ENCODE measurements around the gene CD83. TPM values are rescaled to one million over a fixed set of nuclear protein-coding genes. Genes with fewer than 3 reads are reported as not detected.

The CD83 gene
- polyA plus RNA-seq, 3 donors: 74.5 to 326 (median 84.7) TPM

DNA sequence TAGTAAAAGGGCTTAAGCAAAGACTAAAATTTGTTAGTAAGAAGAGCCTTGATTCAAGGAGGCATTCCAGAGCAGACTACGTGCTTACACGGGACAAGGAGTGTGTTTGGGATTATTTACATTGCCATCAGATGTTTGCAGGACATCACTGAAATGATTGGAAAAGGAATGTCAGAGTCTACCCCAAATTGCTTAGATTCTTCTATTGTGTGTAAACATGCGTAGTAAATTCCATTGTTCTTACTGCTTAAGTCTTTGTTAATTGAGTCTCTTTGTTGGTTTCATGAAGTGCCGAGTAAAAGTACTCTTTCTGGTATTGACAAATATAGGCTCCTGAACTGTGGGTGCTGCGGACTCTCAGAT is 60.5 kb downstream of the CD83 start:
- intact Hi-C loops (cut with micrococcal nuclease): no loop called here
- H3K27ac Mint-ChIP-seq: no peak overlapping the region
- Histone ChIP-seq H3K4me1 (ENCODE audit: control insufficient read depth in 1 of 2, insufficient read depth in 2 of 2, low read length in 2 of 2) (no peaks in the 10 kb centered on the region), H3K4me3 (replicated peaks in 1 of 3; ENCODE audit: low read depth in 2 of 3, low read length in 3 of 3) (no peak overlapping the region), H2AFZ (ENCODE audit: insufficient read depth, low read depth, low read length, poor library complexity, severe bottlenecking) (no peak overlapping the region), H3K9ac (ENCODE audit: insufficient read depth, low read length, poor library complexity, severe bottlenecking) (no peak overlapping the region), H3K9me3 (replicated peaks in 1 of 2; ENCODE audit: control insufficient read depth in 1 of 2, insufficient read depth in 1 of 2, low read length in 2 of 2) (no peaks in the 10 kb centered on the region), H3K36me3 (replicated peaks in 1 of 2; ENCODE audit: control insufficient read depth in 1 of 2, insufficient read depth in 2 of 2, low read length in 2 of 2) (no peaks in the 10 kb centered on the region), H3K27me3 (ENCODE audit: control insufficient read depth in 2 of 2, insufficient read depth in 2 of 2, low read length in 2 of 2) (no peaks in the 10 kb centered on the region), H3K4me2 (replicated peaks; ENCODE audit: extremely low read depth, low read length, poor library complexity, severe bottlenecking) (no peak overlapping the region), H3K79me2 (ENCODE audit: insufficient read depth, low read length) (no peaks in the 10 kb centered on the region), H3K27ac (ENCODE audit: low read depth in 1 of 2, low read length in 2 of 2) (no peak overlapping the region), H4K20me1 (ENCODE audit: insufficient read depth, low read length) (no peaks in the 10 kb centered on the region)
- H3K27me3 Mint-ChIP-seq (ENCODE audit: low read depth in 3 of 3): peaks cover 0 to 3% (median 0%) of the 10 kb centered on the region in 3 donors
- no peak overlapping the region for H3K4me3 Mint-ChIP-seq
- DNase-seq: no peak
- H3K9me3 Mint-ChIP-seq: peaks cover 0 to under 1% (median 0%) of the 10 kb centered on the region in 7 donors
- 87% methylated on average over 3 of the region's 5 CpGs for WGBS (ENCODE audit: insufficient coverage)
- peaks cover 12% of the 10 kb centered on the region for H3K4me1 Mint-ChIP-seq
- H3K36me3 Mint-ChIP-seq: no peaks in the 10 kb centered on the region
- TF ChIP-seq, protein P1, sequence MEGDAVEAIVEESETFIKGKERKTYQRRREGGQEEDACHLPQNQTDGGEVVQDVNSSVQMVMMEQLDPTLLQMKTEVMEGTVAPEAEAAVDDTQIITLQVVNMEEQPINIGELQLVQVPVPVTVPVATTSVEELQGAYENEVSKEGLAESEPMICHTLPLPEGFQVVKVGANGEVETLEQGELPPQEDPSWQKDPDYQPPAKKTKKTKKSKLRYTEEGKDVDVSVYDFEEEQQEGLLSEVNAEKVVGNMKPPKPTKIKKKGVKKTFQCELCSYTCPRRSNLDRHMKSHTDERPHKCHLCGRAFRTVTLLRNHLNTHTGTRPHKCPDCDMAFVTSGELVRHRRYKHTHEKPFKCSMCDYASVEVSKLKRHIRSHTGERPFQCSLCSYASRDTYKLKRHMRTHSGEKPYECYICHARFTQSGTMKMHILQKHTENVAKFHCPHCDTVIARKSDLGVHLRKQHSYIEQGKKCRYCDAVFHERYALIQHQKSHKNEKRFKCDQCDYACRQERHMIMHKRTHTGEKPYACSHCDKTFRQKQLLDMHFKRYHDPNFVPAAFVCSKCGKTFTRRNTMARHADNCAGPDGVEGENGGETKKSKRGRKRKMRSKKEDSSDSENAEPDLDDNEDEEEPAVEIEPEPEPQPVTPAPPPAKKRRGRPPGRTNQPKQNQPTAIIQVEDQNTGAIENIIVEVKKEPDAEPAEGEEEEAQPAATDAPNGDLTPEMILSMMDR (IDR thresholded peaks at IDR 0.05): no peak

DNA sequence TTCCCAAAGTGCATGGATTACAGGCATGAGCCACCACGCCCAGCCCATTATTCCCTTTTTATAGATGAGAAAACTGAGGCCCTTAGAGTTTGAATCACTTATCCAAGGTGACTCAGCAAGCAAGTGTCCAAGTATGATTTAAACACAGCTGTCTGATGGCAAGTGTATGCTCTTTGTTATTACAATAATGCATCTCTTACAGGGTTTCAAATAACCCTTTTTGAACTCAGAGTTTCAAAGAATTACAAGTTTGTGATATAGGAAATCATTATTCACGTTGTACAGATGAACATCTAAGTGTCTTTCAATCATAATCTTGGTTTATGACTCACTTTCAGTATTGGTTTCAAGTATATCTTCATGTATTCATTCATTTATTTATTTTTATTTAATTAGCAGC is 63.0 kb downstream of the CD83 start:
- no peak overlapping the region for H2AFZ ChIP-seq (ENCODE audit: insufficient read depth, low read depth, low read length, poor library complexity, severe bottlenecking)
- no peak overlapping the region for H3K4me2 ChIP-seq (replicated peaks; ENCODE audit: extremely low read depth, low read length, poor library complexity, severe bottlenecking)
- H3K4me1 ChIP-seq (ENCODE audit: control insufficient read depth in 1 of 2, insufficient read depth in 2 of 2, low read length in 2 of 2): no peaks in the 10 kb centered on the region
- no peak for DNase-seq
- no peaks in the 10 kb centered on the region for H3K4me1 Mint-ChIP-seq
- H3K4me3 Mint-ChIP-seq: no peak overlapping the region
- no peaks in the 10 kb centered on the region for H3K9me3 ChIP-seq (replicated peaks in 1 of 2; ENCODE audit: control insufficient read depth in 1 of 2, insufficient read depth in 1 of 2, low read length in 2 of 2)
- no peaks in the 10 kb centered on the region for H3K79me2 ChIP-seq (ENCODE audit: insufficient read depth, low read length)
- H3K9ac ChIP-seq (ENCODE audit: insufficient read depth, low read length, poor library complexity, severe bottlenecking): no peak overlapping the region
- no peak overlapping the region for H3K27ac ChIP-seq (ENCODE audit: low read depth in 1 of 2, low read length in 2 of 2)
- intact Hi-C loops (cut with micrococcal nuclease): no loop called here
- no peaks in the 10 kb centered on the region for H3K36me3 ChIP-seq (replicated peaks in 1 of 2; ENCODE audit: control insufficient read depth in 1 of 2, insufficient read depth in 2 of 2, low read length in 2 of 2)
- TF ChIP-seq, protein P1 (IDR thresholded peaks at IDR 0.05): no peak
- WGBS (ENCODE audit: insufficient coverage): no CpG with 5 or more reads among the region's 2 CpGs
- H3K9me3 Mint-ChIP-seq: no peaks in the 10 kb centered on the region
- H3K4me3 ChIP-seq (replicated peaks in 1 of 3; ENCODE audit: low read depth in 2 of 3, low read length in 3 of 3): no peak overlapping the region
- H3K27me3 ChIP-seq (ENCODE audit: control insufficient read depth in 2 of 2, insufficient read depth in 2 of 2, low read length in 2 of 2): no peaks in the 10 kb centered on the region
- H4K20me1 ChIP-seq (ENCODE audit: insufficient read depth, low read length): no peaks in the 10 kb centered on the region
- H3K36me3 Mint-ChIP-seq: no peaks in the 10 kb centered on the region
- peaks cover 0 to 3% (median 0%) of the 10 kb centered on the region in 3 donors for H3K27me3 Mint-ChIP-seq (ENCODE audit: low read depth in 3 of 3)
- no peak overlapping the region for H3K27ac Mint-ChIP-seq
